T-helper 9 cell (primary cell): ENCODE results near the gene FHOD1.

Experiments used
- DNase-seq: peaks from one replicate; pipeline ENCODE4 v3.0.0-alpha.2; 2020

Gene FHOD1

GRCh38 chr16:67248401-67249177 is 1.3 kb upstream of the FHOD1 start, which contains the start of gene SLC9A5:
Gene SLC9A5, plus strand, starts transcription at chr16:67248979. Its CDS starts 36 bp downstream, at chr16:67249015.
- DNase-seq: peak; percentile 20

GRCh38 chr16:67248073-67248400 is 756 bp upstream of the FHOD1 start:
- no peak for DNase-seq

- no peak for DNase-seq
These were observed 507 bp downstream of the FHOD1 start for GRCh38 chr16:67246756-67247191.

DNA sequence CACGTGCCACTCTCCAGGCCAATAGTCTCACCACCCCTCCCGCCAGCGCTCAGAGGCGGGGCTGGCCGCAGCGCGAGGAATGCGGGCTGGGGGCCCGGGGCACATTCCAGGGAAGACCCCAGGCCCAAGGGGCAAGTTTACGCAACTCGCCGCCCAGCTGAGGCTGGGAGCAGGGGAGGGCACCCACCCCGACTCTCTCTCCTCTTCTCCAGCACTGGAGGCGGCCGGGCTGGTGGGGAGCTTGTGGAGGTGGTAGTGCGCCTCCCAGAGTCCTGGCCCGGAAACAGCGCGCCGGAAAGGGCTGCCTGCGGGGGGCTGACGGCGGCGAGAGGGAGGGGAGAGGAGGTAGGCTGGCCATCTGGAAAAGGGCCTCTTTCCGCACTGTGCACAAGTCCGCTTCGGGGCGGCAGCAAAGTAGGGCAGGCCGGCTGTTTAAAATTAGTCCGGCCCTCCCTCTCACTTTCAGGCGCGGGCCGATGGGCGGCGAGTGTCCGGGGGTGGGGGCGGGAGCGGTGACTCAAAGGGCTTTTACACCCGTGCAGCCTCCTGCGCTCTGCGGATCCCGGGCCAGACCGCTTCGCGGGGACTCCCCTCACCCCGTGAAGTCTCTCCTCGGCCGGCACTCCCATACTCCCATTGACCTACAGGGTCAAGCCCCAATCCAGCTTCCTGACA is 1.1 kb downstream of the FHOD1 start:
- DNase-seq: peak; percentile 44

DNA sequence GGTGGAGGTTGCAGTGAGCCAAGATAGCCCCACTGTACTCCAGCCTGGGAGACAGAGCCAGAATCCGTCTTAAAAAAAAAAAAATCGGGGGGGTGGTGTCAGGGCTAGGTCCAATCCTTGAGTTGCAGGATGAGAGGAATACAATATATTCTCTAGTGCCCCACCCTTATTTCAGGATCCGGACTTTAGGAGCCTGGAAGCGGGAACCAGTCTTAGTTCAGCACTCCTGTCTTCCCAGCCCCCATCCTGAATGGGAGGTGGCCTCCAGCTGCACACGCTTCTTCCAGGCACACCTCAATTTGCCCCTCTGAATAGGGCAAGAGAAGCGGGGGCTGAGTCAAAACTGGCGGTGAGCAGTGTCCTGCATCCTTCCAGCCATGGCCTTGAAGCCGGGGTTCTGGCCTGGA is 1.6 kb downstream of the FHOD1 start:
- no peak for DNase-seq

DNA sequence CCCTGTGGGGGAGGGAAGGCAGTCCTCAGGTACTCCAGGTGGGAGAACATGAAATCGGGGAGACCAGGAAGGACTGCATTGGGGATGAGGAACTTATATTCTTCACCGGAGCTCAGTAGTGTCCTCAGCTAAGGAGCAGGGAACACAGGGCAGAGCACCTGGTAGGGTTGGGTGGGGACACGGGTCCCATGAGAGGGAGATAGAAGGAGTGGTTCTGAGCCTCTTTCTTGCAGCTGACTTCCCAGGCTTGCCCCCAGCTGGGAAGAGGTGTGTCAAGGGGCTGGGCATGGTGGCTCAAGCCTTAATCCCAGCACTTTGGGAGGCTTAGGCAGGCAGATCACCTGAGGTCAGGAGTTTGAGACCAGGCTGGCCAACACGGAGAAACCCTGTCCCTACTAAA is 2.1 kb downstream of the FHOD1 start:
- no peak for DNase-seq

- DNase-seq: peak; percentile 71
These were observed 2.7 kb downstream of the FHOD1 start for GRCh38 chr16:67244387-67245185.

DNA sequence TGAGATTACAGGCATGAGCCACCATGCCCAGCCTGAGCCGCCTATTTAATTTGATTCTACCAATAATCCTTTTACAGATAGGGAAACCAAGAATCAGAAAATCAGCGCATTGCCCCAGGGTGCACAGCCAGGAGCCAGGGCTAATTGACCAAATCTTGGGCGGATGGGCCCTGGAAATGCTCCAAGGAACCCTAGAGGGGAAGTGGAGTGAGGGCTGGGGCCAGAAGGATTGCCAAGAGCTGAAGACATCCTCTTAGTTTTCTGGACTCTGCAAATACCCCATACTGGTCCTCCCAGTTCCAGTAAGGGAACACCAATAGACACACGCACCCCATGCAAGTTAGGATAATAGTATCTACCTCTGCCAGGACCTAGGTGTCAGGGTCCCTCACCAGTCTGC is 3.8 kb downstream of the FHOD1 start:
- DNase-seq: no peak

- DNase-seq: no peak
These were observed 5.0 kb downstream of the FHOD1 start for GRCh38 chr16:67242138-67242730.

- DNase-seq: no peak
These were observed 6.0 kb downstream of the FHOD1 start for GRCh38 chr16:67241008-67241900.

GRCh38 chr16:67240506-67240905 is 6.8 kb downstream of the FHOD1 start:
- no peak for DNase-seq

DNA sequence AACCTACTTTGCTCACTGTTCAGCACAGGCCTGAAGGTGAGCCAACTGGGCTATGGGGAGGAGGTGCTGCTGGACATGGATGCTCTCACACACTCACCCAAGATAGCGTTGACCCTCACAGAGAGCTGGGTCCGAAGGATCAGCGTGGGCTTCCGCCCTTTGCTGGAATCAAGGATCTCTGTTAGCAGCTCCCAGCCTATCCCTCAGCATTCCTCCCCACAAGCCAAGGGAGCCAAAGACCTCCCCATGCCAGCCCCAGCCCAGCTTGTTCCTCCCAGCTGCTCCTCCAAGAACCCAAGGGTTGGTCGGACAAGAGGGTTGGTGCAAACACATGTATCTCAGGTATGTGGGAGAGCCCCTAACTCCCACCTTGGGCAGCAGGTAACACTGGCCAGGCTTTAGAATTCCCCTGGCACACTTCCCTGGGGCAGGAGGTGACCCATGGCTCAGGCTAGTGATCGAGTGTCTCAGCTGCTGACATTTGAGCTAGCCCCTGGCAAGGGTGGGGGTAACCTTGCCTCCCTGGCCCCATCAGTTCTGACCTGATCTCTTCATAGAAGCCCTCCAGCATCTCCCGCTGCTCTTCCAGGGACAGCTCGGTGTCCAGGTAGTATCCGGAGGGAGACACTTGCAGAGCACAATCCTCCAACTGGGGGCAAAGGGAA is 8.3 kb downstream of the FHOD1 start:
- DNase-seq: no peak

GRCh38 chr16:67238278-67238575 is 9.1 kb downstream of the FHOD1 start:
- no peak for DNase-seq

DNA sequence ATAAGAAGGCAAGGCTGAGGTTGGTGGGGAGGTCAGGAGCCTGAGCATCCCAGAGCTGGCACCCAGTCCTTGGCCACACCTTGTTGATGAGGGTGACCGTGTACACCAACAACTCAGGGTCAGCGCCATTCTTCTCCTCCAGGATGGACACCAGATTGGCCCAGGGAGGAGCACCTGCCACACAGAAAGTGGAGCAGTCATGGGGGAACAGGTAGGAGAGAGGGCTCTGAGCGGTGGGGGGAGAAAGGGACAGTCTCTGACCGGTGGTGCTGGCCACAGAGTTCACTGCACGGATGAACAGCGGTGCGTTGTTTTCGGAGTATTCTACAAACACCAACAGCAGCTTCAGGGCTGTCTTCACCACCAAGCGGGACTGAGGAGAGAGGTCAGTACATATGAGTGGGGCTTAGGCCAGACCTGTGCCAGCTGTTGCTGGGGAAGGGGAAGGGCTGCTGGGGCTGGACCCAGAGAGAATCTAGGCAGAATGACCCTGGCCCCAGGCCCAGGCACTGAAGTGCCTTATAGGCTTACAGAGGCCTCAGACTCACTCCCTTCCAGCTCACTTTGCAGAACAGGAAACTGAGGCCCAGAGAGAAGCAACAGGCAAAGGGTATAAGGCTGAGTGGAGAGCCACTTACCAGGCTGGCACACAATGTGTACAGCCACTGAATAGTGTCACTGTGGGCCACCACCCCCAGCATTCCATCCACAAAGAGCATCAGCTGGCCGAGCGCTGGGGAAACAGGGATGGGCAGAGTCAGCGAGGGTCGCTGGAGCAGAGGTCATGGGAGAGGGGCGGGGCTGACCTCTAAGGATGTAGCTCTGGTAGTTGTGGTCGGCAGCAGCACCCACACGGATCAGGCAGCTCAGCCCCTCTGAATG is 9.6 kb downstream of the FHOD1 start:
- no peak for DNase-seq

- peak; percentile 77 for DNase-seq
These were observed 10.5 kb downstream of the FHOD1 start for GRCh38 chr16:67236563-67237395.

- DNase-seq: peak; percentile 53
These were observed 11.3 kb downstream of the FHOD1 start for GRCh38 chr16:67235816-67236562.

DNA sequence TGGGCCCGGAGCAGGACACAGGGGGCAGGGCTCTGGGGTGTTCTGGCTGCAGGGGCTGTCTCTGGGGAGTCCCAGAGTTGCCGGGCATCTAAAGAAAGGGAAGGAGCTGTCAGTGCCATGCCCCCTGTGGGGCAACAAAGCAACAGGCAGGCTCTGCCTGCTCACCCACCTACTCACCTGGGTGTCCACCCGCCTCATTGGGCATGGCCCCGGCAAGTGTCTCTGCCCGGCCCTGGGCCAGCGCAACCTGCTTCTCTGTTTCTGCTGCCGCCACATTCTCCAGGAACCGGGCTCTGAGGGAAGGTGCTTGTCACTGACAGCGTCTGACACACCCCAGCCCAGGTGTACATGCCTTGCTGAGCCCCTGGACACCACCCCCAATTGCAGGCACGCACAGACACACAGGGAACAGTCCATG is 13.1 kb downstream of the FHOD1 start:
- no peak for DNase-seq

GRCh38 chr16:67233596-67233995 is 13.7 kb downstream of the FHOD1 start:
- DNase-seq: no peak
